Measurements from ENCODE around the gene TMEM62.

GRCh38 chr15:43230640-43231115 lies 97.3 kb downstream of the TMEM62 start:
- no peak for TF ChIP-seq EZH2phosphoT487 (IDR thresholded peaks at IDR 0.05; ENCODE audit: borderline replicate concordance)
- TF ChIP-seq, protein P1, sequence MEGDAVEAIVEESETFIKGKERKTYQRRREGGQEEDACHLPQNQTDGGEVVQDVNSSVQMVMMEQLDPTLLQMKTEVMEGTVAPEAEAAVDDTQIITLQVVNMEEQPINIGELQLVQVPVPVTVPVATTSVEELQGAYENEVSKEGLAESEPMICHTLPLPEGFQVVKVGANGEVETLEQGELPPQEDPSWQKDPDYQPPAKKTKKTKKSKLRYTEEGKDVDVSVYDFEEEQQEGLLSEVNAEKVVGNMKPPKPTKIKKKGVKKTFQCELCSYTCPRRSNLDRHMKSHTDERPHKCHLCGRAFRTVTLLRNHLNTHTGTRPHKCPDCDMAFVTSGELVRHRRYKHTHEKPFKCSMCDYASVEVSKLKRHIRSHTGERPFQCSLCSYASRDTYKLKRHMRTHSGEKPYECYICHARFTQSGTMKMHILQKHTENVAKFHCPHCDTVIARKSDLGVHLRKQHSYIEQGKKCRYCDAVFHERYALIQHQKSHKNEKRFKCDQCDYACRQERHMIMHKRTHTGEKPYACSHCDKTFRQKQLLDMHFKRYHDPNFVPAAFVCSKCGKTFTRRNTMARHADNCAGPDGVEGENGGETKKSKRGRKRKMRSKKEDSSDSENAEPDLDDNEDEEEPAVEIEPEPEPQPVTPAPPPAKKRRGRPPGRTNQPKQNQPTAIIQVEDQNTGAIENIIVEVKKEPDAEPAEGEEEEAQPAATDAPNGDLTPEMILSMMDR (conservative IDR thresholded peaks at IDR 0.05; ENCODE audit: low read length), result no peak
